GM21723 (cell line): ENCODE results near the gene ZNF234.
A peak's percentile ranks its signal among the peaks of the same experiment; 100 is the strongest.
"Not testable (repeated sequence)": the region's sequence is repeated elsewhere in the genome, so short reads cannot be mapped to it uniquely, and the experiment has no call there.

ENCODE experiments used
- ATAC-seq: cut with Tn5 transposase; IDR thresholded peaks from one replicate; pipeline ENCODE4 v1.9.1; 2021; ENCODE audit warnings: mild to moderate bottlenecking, moderate library complexity; ENCODE audit not compliant: unreplicated experiment

Gene ZNF234

GRCh38 chr19:44141191-44142058 is at the start of gene ZNF234:
ZNF234 (plus strand) TSS chr19:44141554; CDS start chr19:44144633, 3,079 bp downstream.
- peak; percentile 83 for ATAC-seq

- no peak for ATAC-seq
Observed at GRCh38 chr19:44092108-44092507, 49.2 kb upstream of the ZNF234 start.

GRCh38 chr19:44093931-44094765 is 47.2 kb upstream of the ZNF234 start, which contains the start of gene ZNF224:
ZNF224 (plus strand) TSS chr19:44094361; CDS start chr19:44097874, 3,513 bp downstream.
- peak; percentile 88 for ATAC-seq

- ATAC-seq, result no peak
Observed at GRCh38 chr19:44107751-44108150, 33.6 kb upstream of the ZNF234 start.

- ATAC-seq, result no peak
Observed at GRCh38 chr19:44109458-44109857, 31.9 kb upstream of the ZNF234 start.

GRCh38 chr19:44111910-44112463 is 29.4 kb upstream of the ZNF234 start:
- ATAC-seq, result no peak

GRCh38 chr19:44112802-44113137 is 28.6 kb upstream of the ZNF234 start:
- no peak for ATAC-seq

GRCh38 chr19:44113138-44113783 is 28.1 kb upstream of the ZNF234 start, which contains the start of gene ZNF225:
ZNF225 (plus strand) TSS chr19:44113399; CDS start chr19:44115828, 2,429 bp downstream.
- peak; percentile 90 for ATAC-seq

- ATAC-seq, result peak; percentile 16
Observed at GRCh38 chr19:44113784-44114390, 27.5 kb upstream of the ZNF234 start.

GRCh38 chr19:44121162-44121561 is 20.2 kb upstream of the ZNF234 start:
- ATAC-seq, result not testable (repeated sequence)

- ATAC-seq, result no peak
Observed at GRCh38 chr19:44131955-44132354, 9.4 kb upstream of the ZNF234 start.

- ATAC-seq, result peak; percentile 31
Observed at GRCh38 chr19:44142059-44142433, 692 bp downstream of the ZNF234 start.

GRCh38 chr19:44149776-44150175 is 8.4 kb downstream of the ZNF234 start:
- no peak for ATAC-seq

GRCh38 chr19:44151491-44151890 is 10.1 kb downstream of the ZNF234 start:
- ATAC-seq, result no peak

GRCh38 chr19:44156475-44156874 is 15.1 kb downstream of the ZNF234 start:
- ATAC-seq, result no peak

GRCh38 chr19:44163789-44164188 is 22.4 kb downstream of the ZNF234 start:
- ATAC-seq, result no peak

GRCh38 chr19:44164327-44164672 is 22.9 kb downstream of the ZNF234 start:
- peak; percentile 23 for ATAC-seq

GRCh38 chr19:44164673-44165512 is 23.5 kb downstream of the ZNF234 start, which contains the start of gene ZNF226:
ZNF226 (plus strand) TSS chr19:44165100; CDS start chr19:44170081, 4,981 bp downstream.
- peak; percentile 84 for ATAC-seq

GRCh38 chr19:44170660-44171059 is 29.3 kb downstream of the ZNF234 start:
- ATAC-seq, result not testable (repeated sequence)
